Measurements from ENCODE around the gene KMT2E.

DNA sequence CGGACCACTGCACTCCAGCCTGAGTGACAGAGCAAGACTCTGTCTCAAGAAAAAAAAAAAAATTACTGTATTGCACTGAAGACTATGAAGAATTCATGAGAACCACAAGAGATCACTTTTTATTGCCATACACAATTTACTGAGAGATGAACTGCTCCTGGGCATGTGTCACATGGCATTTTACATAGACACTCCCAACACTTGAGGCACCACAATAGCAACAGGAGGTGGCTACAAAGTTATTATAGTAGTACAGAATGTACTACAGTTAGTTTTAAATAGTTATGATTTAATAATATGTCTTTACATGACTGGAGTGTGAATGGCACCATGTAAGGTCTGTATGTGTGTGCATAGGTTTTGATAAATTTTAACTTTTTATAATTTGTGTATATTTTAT is 70.6 kb downstream of the KMT2E start:
- TF ChIP-seq CTCF (IDR thresholded peaks at IDR 0.05) (no peak), POLR2A (IDR thresholded peaks at IDR 0.05) (no peak)
